GM18858 (cell line): ENCODE measurements around the gene ABR.
"Not testable (repeated sequence)": the region's sequence is repeated elsewhere in the genome, so short reads cannot be mapped to it uniquely, and the experiment has no call there.

Experiments
- ATAC-seq: cut with Tn5 transposase; IDR thresholded peaks from one replicate; pipeline ENCODE4 v1.9.1; 2021; ENCODE audit not compliant: unreplicated experiment

The ABR gene

DNA sequence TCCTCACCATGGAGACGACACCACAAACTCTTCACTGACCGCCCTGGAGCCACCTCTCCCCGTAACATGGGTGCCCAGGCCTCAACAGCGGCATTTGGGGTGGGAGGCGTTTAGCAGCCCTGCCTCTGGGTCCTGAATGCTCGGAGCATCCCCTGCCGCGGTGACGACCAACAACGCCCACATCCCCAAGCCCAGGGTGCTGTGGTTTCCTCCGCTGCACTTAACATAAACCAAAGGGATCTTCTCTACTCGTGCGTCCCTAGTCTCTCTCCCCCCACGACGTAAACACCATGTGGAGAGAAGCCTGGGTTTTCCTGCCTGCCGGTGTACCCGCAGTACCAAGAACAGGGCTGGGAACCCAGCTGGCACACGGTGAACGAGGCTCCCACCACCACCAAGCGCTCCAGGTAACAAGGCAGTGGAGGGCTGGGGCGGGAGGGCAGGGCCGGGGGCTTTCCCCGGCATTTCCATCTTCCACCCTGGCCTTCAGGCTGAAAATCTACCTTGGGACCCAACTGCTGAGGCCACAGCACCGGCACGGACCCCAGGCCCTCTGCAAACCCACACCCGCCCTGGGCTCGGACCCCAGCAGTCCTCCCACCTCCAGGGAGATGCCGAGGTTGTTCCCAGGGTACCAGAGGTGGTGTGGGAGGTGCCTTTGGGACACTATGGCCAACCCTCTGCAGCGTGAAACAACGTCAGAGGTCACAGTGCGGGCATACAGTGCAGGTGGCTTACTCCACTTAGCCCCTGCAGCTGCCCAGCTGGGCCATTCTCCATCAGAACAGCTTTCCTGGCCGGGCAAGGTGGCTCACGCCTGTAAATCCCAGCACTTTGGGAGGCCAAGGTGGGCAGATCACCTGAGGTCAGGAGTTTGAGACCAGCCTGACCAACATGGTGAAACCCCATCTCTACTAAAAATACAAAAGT lies 128.5 kb downstream of the ABR start:
- ATAC-seq, result no peak

DNA sequence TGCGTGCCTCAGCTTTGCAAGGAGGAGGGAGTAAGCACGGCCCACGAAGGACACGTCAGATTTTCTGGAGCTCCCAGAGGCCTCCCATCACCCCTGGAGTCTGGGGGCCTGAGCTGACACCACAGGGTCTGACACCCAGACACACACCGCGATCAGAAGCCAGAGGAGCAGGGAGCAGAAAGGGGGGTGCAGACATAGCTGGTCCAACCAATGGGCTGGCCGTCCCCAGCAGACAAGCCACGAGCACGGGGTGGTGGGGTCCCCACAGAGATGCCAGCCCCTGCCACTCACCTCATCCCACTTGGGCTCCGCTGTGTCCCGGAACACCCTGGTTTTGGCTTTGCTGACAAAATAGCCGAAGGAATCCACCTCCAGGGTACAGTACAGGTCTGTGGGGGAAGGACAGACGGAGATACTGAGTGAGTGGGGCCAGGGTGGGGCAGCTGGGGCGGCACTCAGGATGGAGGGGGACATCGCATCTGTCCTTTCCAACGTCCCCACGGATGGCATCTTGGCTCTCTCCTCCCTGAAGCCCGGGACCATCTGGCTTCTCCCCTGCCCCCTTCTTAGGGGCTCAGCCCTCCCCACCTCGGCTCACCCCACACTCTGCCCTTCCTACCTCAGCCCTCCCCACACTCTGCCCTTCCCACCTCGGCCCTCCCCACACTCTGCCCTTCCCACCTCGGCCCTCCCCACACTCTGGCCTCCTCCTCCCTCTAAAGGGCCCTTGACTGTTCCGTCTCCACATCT lies 129.4 kb downstream of the ABR start:
- ATAC-seq, result no peak

- ATAC-seq, result no peak
Measured at GRCh38 chr17:1049446-1050225, 130.1 kb downstream of the ABR start.

- ATAC-seq, result not testable (repeated sequence)
Measured at GRCh38 chr17:1048516-1049115, 131.2 kb downstream of the ABR start.

- no peak for ATAC-seq
Measured at GRCh38 chr17:1047879-1048470, 131.8 kb downstream of the ABR start.

DNA sequence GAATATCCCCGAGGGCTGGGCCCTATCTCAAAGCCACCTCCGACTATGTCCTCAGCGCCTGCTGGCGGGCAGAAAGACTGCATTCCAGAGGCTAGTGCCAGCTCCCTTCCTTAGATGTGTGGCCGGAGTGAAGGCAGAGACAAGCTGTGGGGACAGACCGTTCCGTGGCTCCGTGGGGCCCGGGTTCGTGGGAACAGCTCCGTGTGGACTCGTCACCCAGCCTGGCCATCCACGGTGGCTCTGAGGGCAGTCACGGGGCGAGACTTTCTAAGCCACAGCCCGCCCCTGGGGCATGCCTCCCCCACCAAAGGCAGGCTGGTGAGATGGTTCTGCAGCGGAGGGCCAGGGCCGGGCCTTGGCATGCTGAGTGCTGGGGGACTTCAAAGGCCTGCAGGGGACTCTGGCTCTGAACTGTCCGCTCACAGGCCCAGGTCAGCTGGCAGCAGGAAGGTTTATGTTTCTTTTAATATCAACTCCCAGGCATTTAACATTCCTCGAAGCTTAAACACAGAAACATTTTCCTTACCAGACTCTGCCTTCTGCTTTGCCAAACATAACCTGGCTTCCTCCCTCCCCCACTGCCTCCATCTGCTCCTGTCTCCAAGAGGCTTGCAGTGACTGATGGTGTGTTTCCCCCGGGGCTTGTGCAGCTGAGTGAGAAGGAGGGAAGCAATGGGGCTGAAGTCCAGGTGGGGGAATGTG lies 132.5 kb downstream of the ABR start:
- no peak for ATAC-seq

DNA sequence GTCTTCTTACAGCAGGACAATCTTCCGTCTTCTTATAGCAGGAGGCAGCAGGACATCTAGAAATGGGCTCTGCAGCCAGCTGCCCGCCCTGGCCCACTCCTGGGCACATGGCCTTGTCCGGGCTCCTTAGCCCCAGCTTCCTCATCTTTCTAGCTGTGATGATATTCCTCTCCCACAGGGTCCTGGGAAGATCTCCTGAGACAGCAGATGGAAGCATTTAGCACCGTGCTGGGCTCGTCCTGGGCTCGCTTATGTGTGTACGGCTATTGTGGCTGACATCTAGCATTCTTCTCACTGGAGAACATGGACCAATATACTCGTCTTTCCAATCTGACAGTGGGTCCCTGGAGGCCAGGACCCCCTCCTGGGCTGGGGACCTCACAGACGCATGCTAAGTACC lies 134.3 kb downstream of the ABR start:
- ATAC-seq, result no peak

- not testable (repeated sequence) for ATAC-seq
Measured at GRCh38 chr17:1044387-1045009, 135.3 kb downstream of the ABR start.

- no peak for ATAC-seq
Measured at GRCh38 chr17:1043601-1044251, 136.1 kb downstream of the ABR start.

- no peak for ATAC-seq
Measured at GRCh38 chr17:1042486-1042885, 137.3 kb downstream of the ABR start.

DNA sequence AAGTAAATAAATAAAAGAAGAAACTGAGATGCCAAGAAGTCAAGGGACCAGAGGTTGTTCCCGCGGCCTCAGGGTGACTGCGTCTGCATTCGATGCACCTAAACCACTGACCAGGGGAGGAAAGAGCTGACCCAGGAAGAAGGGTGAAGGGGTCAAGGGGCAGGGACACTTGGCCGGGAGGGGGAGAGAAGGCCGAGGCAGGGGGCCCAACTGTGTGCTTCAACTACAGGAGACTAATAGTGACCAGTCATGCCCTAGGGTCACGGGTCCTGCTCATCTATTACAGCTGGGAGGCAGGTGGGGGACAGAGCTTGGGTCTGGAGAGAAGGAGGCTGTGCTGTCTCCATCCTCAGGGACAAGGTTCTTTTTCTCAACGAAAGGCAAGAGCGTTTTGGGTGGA lies 138.0 kb downstream of the ABR start:
- ATAC-seq, result no peak

- ATAC-seq, result no peak
Measured at GRCh38 chr17:1040216-1040600, 139.6 kb downstream of the ABR start.

GRCh38 chr17:1039511-1040215 lies 140.1 kb downstream of the ABR start:
- ATAC-seq, result no peak

- no peak for ATAC-seq
Measured at GRCh38 chr17:1039123-1039507, 140.7 kb downstream of the ABR start.

DNA sequence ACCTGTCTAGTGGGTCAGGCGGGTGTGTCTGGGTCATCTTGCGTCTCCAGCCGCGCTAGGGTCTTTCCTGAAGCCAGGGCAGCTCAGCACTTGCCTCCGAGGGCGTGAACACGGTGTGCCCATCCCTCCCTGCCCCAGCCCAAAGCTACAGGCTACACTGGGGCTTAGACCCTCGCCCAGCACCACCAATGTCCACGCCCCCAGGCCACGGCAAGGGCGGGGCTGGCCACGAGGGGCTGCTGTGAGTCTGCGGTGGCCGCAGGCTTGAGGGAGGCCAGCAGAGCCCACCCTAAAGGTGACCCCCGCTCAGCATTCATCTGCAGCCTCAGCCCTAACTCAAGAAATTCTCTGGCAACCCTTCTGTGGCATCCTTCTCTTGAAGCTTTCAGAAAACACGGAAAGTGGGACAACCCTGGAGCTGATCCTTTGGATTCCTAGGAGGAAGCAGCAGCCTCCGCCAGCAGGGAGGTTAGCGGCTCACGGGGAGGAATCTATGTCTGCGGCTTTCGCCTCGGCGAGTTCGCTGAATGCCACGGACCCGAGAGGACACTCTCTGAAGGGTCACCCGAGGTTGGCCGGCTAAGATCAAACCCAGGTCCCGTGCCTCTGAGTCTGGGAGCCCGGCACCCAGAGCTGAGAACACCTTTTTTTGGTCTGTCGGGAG lies 141.2 kb downstream of the ABR start:
- no peak for ATAC-seq

GRCh38 chr17:1037238-1037879 lies 142.4 kb downstream of the ABR start:
- no peak for ATAC-seq

GRCh38 chr17:1036845-1037237 lies 142.9 kb downstream of the ABR start:
- no peak for ATAC-seq
